HUES48 (cell line): ENCODE data around the gene ARHGAP45.
"Not testable (repeated sequence)": the region's sequence is repeated elsewhere in the genome, so short reads cannot be mapped to it uniquely, and the experiment has no call there.

Experiments used
- H3K27ac ChIP-seq: one replicate; pipeline ENCODE4 v1.7.0; 2013; ENCODE audit warnings: low read depth, low read length, inconsistent platforms
- H3K27me3 ChIP-seq: 2 replicates; pipeline ENCODE4 v1.6.1; 2013; ENCODE audit warnings: mild to moderate bottlenecking, low read length; ENCODE audit not compliant: control insufficient read depth, insufficient read depth
- H3K36me3 ChIP-seq: 2 replicates; pipeline ENCODE4 v1.6.1; 2013; ENCODE audit warnings: low read length; ENCODE audit not compliant: control insufficient read depth, insufficient read depth
- H3K4me1 ChIP-seq: 2 replicates; pipeline ENCODE4 v1.6.1; 2013; ENCODE audit warnings: mild to moderate bottlenecking, low read length; ENCODE audit not compliant: control insufficient read depth, insufficient read depth
- H3K4me3 ChIP-seq: 2 replicates; pipeline ENCODE4 v1.5.1; 2013; ENCODE audit warnings: mild to moderate bottlenecking, low read depth, low read length
- H3K9ac ChIP-seq: 2 replicates; pipeline ENCODE4 v1.6.1; 2013; ENCODE audit warnings: mild to moderate bottlenecking, low read depth, low read length, moderate library complexity
- H3K9me3 ChIP-seq: 2 replicates; pipeline ENCODE4 v1.6.1; 2013; ENCODE audit warnings: low read length; ENCODE audit not compliant: control insufficient read depth, insufficient read depth

Gene ARHGAP45

GRCh38 chr19:1066748-1067340 is at the start of gene ARHGAP45:
Gene ARHGAP45, plus strand, starts transcription at chr19:1067167. Its CDS starts 239 bp downstream, at chr19:1067406.
- no peak within 1 kb of the TSS for H3K27ac ChIP-seq
- peaks cover 10% of the 10 kb centered on the region; the same call in 1 of the 2 replicates for H3K4me1 ChIP-seq
- H3K9ac ChIP-seq = no peak within 1 kb of the TSS
- peaks cover 24% of the 10 kb centered on the region for H3K27me3 ChIP-seq
- no peaks in the 10 kb centered on the region for H3K9me3 ChIP-seq
- no peaks in the 10 kb centered on the region for H3K36me3 ChIP-seq
- peak within 1 kb of the TSS; percentile 58; the same call in 1 of the 2 replicates for H3K4me3 ChIP-seq

GRCh38 chr19:1017906-1018305 is 49.1 kb upstream of the ARHGAP45 start:
- Histone ChIP-seq H3K27ac (peak overlapping the region; percentile 6), H3K4me3 (no peak overlapping the region), H3K9ac (no peak overlapping the region), H3K9me3 (no peaks in the 10 kb centered on the region), H3K4me1 (peaks cover 20% of the 10 kb centered on the region), H3K36me3 (peaks cover 22% of the 10 kb centered on the region), H3K27me3 (no peaks in the 10 kb centered on the region)

DNA sequence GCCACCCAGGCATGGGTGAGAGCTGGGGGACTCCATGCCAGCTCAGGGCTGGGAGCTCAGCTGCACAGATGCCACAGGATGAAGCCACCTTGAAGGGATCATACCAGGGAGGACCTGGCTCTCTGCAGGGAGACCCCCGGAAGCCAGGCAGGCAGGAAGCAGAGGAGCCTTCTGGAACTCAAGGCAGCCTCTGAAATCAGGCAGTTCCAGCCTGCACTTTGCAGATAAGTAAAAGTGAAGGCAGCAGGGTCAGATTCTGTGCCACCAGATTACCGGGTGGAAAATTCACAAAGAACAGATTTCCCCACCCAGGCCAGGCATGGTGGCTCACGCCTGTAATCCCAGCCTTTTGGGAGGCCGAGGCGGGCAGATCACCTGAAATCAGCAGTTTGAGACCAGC is 48.6 kb upstream of the ARHGAP45 start:
- no peaks in the 10 kb centered on the region for H3K9me3 ChIP-seq
- H3K9ac ChIP-seq = no peak overlapping the region
- H3K4me3 ChIP-seq = no peak overlapping the region
- peaks cover 20% of the 10 kb centered on the region for H3K4me1 ChIP-seq
- peak overlapping the region; percentile 6 for H3K27ac ChIP-seq
- no peaks in the 10 kb centered on the region for H3K27me3 ChIP-seq
- peaks cover 17% of the 10 kb centered on the region for H3K36me3 ChIP-seq

DNA sequence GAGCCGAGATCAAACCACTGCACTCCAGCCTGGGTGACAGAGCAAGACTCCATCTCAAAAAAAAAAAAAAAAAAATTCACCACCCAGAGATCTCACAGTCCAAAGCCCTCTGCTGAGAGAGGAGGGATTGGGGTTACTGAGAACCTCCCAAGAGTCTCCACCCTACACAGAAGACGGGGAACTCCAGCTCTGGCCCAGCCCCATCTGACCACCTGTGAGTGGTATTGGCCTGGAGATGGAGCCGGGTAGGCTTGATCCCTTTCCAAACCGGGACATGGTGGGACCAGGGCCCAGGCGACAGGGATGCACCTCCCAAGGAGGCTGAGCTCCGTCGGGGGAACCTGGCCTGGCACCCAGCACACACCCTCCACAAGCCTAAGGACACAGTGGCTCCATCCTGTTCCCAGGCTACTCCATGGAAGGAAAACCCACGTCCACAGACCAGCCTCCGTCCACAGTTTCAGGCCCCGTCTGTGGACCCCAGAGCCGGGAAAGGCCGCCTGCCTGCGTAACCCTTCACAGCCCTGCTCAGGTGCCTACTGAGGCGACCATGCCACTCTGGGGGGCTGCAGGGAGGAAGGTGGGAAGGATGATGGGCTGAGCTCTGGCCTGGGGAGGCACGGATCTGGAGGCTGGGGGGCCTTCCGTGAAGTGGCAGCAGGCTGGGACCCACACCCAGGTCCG is 47.9 kb upstream of the ARHGAP45 start:
- Histone ChIP-seq H3K4me1 (peaks cover 20% of the 10 kb centered on the region), H3K27me3 (no peaks in the 10 kb centered on the region), H3K36me3 (peaks cover 11% of the 10 kb centered on the region), H3K4me3 (peak overlapping the region; percentile 75), H3K9ac (no peak overlapping the region), H3K27ac (no peak overlapping the region), H3K9me3 (no peaks in the 10 kb centered on the region)

- no peak overlapping the region for H3K27ac ChIP-seq
- H3K36me3 ChIP-seq = peaks cover 8% of the 10 kb centered on the region; the same call in 1 of the 2 replicates
- H3K4me3 ChIP-seq = peak overlapping the region; percentile 75
- peaks cover 20% of the 10 kb centered on the region for H3K4me1 ChIP-seq
- no peaks in the 10 kb centered on the region for H3K9me3 ChIP-seq
- no peak overlapping the region; the same call in 1 of the 2 replicates for H3K9ac ChIP-seq
- no peaks in the 10 kb centered on the region for H3K27me3 ChIP-seq
Measured at GRCh38 chr19:1019616-1019961, 47.4 kb upstream of the ARHGAP45 start.

DNA sequence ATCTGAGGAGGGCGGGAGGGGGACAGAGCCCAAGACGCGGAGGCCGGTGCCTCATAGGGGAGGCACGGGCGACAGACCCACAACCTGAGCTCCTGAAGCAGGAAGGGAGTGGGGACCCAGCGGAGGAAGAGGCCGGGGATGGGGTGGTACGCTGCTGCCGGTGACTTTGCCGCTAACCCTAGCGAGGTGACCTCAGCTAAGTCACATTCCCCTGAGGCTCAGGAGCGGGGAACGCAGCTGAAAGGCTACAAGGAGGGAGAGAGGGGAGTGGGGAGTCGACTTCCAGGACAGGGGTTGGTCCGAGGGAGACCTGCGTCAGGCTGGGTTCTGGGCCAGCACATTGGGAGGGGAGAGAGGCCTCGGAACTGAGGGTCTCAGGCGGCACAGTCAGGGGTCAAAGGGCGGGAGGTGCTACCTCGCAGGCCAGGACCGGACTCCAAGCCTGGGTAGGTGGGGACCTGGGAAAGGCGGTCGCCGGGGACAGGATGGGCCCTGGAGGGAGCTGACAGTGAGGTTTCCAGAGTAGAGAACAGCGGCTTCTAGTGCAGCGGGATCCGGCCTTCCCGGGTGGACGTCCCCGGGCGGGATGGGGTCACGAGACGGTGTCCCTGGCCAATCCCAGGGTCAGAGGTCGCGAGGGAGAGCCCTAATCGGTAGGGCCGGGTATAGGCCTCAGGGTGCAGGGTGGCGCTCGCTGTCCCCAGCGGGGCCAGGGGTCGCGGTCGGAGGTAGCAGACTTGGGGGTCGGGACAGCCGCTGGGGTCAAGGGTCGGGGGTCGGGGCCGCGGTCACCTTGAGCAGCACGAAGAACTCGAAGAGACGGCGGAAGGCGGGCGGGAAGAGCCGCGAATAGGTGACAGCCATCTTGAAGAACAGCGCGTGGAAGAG is 46.7 kb upstream of the ARHGAP45 start:
- Histone ChIP-seq H3K27me3 (no peaks in the 10 kb centered on the region), H3K9ac (peak overlapping the region; percentile 90), H3K36me3 (peaks cover 5% of the 10 kb centered on the region; the same call in 1 of the 2 replicates), H3K27ac (peak overlapping the region; percentile 94), H3K4me1 (peaks cover 20% of the 10 kb centered on the region), H3K9me3 (no peaks in the 10 kb centered on the region), H3K4me3 (peak overlapping the region; percentile 75)

GRCh38 chr19:1020868-1021425 is 46.0 kb upstream of the ARHGAP45 start, which contains the start of gene TMEM259:
Gene TMEM259, minus strand, starts transcription at chr19:1021123. Its CDS starts 127 bp downstream, at chr19:1020996.
- peak within 1 kb of the TSS; percentile 75 for H3K4me3 ChIP-seq
- H3K4me1 ChIP-seq = peaks cover 15% of the 10 kb centered on the region
- peak within 1 kb of the TSS; percentile 94 for H3K27ac ChIP-seq
- H3K9me3 ChIP-seq = no peaks in the 10 kb centered on the region
- H3K27me3 ChIP-seq = no peaks in the 10 kb centered on the region
- H3K36me3 ChIP-seq = peaks cover 5% of the 10 kb centered on the region; the same call in 1 of the 2 replicates
- peak within 1 kb of the TSS; percentile 90 for H3K9ac ChIP-seq

- H3K4me1 ChIP-seq, H3K9ac ChIP-seq, H3K27me3 ChIP-seq, H3K4me3 ChIP-seq, H3K9me3 ChIP-seq, H3K36me3 ChIP-seq, H3K27ac ChIP-seq: not testable (repeated sequence)
Measured at GRCh38 chr19:1023883-1024188, 43.1 kb upstream of the ARHGAP45 start.

- H3K36me3 ChIP-seq, H3K9ac ChIP-seq, H3K4me3 ChIP-seq, H3K27me3 ChIP-seq, H3K27ac ChIP-seq, H3K4me1 ChIP-seq, H3K9me3 ChIP-seq: not testable (repeated sequence)
Measured at GRCh38 chr19:1025080-1025479, 41.9 kb upstream of the ARHGAP45 start.

DNA sequence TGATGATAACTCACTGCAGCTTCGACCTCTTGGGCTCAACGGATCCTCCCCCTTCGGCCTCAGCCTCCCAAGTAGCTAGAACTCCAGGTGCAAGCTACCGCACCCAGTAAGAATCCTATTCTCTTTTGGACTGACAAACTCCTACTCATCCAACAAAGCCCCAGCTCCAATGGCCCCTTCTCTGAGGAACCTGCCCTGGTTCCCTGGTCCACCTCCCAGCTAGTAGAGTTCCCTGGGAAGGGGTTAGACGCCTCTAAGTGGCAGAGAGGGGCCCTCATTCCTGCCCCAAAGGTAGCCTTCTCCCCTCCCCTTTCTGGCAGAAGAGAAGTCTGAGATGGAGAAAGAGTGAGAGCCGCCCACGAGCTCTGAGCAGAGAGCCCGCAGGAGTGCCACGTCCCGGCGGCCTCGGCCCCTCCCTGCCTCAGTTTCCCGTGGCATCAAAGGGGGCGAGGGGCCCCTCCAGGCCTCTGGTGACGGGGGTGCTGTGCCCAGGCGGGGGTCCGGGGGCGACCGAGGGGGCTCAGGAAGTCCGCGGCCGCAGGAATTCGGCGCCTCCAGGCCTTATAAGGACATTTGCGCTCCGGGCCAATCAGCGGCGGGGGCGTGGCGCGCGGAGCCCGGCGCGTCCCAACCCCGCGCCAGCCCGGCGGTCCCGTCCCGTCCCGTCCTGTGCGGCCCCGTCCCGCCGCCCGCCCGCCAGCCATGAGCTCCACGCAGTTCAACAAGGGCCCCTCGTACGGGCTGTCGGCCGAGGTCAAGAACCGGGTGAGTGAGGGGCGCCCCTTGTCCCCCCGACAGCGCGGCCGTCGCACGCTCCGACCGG is 40.8 kb upstream of the ARHGAP45 start, which contains the start of gene CNN2:
TSS of gene CNN2 (plus strand) at position 649 of the 823 bp plus-strand sequence. CDS start at position 703, 54 bp downstream.
- Histone ChIP-seq H3K4me1 (no peaks in the 10 kb centered on the region), H3K4me3 (peak within 1 kb of the TSS; percentile 97), H3K27ac (peak within 1 kb of the TSS; percentile 99), H3K9ac (peak within 1 kb of the TSS; percentile 99), H3K9me3 (no peaks in the 10 kb centered on the region), H3K36me3 (peaks cover 19% of the 10 kb centered on the region), H3K27me3 (no peaks in the 10 kb centered on the region)
